K562 (cell line): Measurements from ENCODE around the gene P2RY6. TPM values are rescaled to one million over a fixed set of nuclear protein-coding genes. Genes with fewer than 3 reads are reported as not detected.

Experiments
- ATAC-seq: fragments of 200-7000 bp; cut with Tn5 transposase; 3 replicates; pipeline ENCODE4 v1.9.1; 2020; ENCODE audit warnings: moderate library complexity
- BruUV-seq: library from RNA; stranded (reverse); fragments of 400-500 nt; replicated peaks from 2 replicates; lab custom pipeline; 2021; lab: Mats Ljungman, UMichigan
- CTCF ChIA-PET: fragments of 300-600 bp; formaldehyde crosslinking; extraction: SDS; loops from one replicate; lab custom pipeline; 2021; ENCODE audit warnings: low intra/inter-chr PET ratio; lab: Yijun Ruan, JAX
- POLR2A ChIA-PET: fragments of 300-600, 350-650 bp; sonication (Branson Sonifier 250); formaldehyde crosslinking; extraction: SDS; loops from one replicate; lab custom pipeline; 2021; ENCODE audit warnings: antibody characterized with exemption, inconsistent platforms; lab: Yijun Ruan, JAX
- DNase-seq, 4 experiments: peaks; one replicate each; pipeline versions ENCODE4 v3.0.0 to v3.0.0-alpha.2; 2011 to 2018; ENCODE audit warnings: low spot score in 3 of 4, mixed read lengths in 3 of 4; ENCODE audit errors: extremely low read depth in 1 of 4
- FAIRE-seq: peaks from 2 replicates; lab custom pipeline; 2011; peaks lifted over from hg19 to GRCh38; lab: Jason Lieb, UNC
- H2AFZ ChIP-seq: 2 replicates; pipeline ENCODE4 v1.6.0; 2011; ENCODE audit warnings: low read depth, low read length, control low read depth, inconsistent platforms
- H3K27ac ChIP-seq: fragments of 200-600 bp; 3 replicates; pipeline ENCODE4 v1.8.0; 2011; ENCODE audit warnings: low read depth, mild to moderate bottlenecking, control low read depth, inconsistent platforms, low read length, moderate library complexity, mixed read lengths; ENCODE audit errors: extremely low read depth
- H3K27me3 ChIP-seq, 2 experiments: fragments of 300-600 bp in 1 of 2; 2 replicates in 1 of 2; 3 replicates in 1 of 2; pipeline versions ENCODE4 v1.6.0 to v1.8.0; 2011; ENCODE audit warnings: inconsistent platforms in 2 of 2, low read length in 2 of 2, mild to moderate bottlenecking in 1 of 2, mixed read lengths in 1 of 2, moderate library complexity in 1 of 2; ENCODE audit not compliant: control insufficient read depth in 2 of 2, insufficient read depth in 2 of 2
- H3K36me3 ChIP-seq: fragments of 300-600 bp; 3 replicates; pipeline ENCODE4 v1.8.0; 2011; ENCODE audit warnings: mild to moderate bottlenecking, low read length, inconsistent platforms; ENCODE audit not compliant: control insufficient read depth, insufficient read depth
- H3K4me1 ChIP-seq, 2 experiments: fragments of 200-600 bp in 1 of 2; replicated peaks in 1 of 2; 2 replicates in 1 of 2; 3 replicates in 1 of 2; pipeline versions ENCODE4 v1.5.1 to v1.8.0; 2011; ENCODE audit warnings: inconsistent platforms in 2 of 2, low read length in 2 of 2, mild to moderate bottlenecking in 1 of 2, mixed read lengths in 1 of 2, moderate library complexity in 1 of 2; ENCODE audit not compliant: control insufficient read depth in 2 of 2, insufficient read depth in 2 of 2
- H3K4me2 ChIP-seq: 2 replicates; pipeline ENCODE4 v1.6.1; 2011; ENCODE audit warnings: low read length, control low read depth, inconsistent platforms, mixed read lengths; ENCODE audit not compliant: insufficient read depth
- H3K4me3 ChIP-seq: fragments of 200-600 bp; sonication (generic), shearing (Covaris generic); 2 replicates; pipeline ENCODE4 v1.5.1; 2016; ENCODE audit warnings: control low read depth, inconsistent platforms
- H3K79me2 ChIP-seq: fragments of 200-600 bp; 3 replicates; pipeline ENCODE4 v1.8.0; 2011; ENCODE audit warnings: low read length, inconsistent platforms; ENCODE audit not compliant: control insufficient read depth, insufficient read depth
- H3K9ac ChIP-seq, 2 experiments: 2 replicates each; pipeline versions ENCODE4 v1.6.0 to v1.6.1; 2011; ENCODE audit warnings: low read depth in 2 of 2, low read length in 2 of 2, control low read depth in 1 of 2, inconsistent platforms in 1 of 2, mild to moderate bottlenecking in 1 of 2, mixed read lengths in 1 of 2; ENCODE audit not compliant: insufficient read depth in 1 of 2
- H3K9me1 ChIP-seq: one replicate; pipeline ENCODE4 v1.6.0; 2011; ENCODE audit warnings: inconsistent platforms, mild to moderate bottlenecking, low read length, moderate library complexity; ENCODE audit not compliant: control insufficient read depth, insufficient read depth
- H3K9me3 ChIP-seq: replicated peaks from 2 replicates; pipeline ENCODE4 v1.5.1; 2011; ENCODE audit warnings: low read depth, low read length, inconsistent platforms; ENCODE audit not compliant: control insufficient read depth, insufficient read depth
- H4K20me1 ChIP-seq: replicated peaks from 2 replicates; pipeline ENCODE4 v1.6.1; 2011; ENCODE audit warnings: low read length, inconsistent platforms, mixed read lengths; ENCODE audit not compliant: control insufficient read depth, insufficient read depth
- BRF1 ChIP-seq: IDR thresholded peaks from 3 replicates; pipeline ENCODE4 v1.6.1; 2011; ENCODE audit warnings: borderline replicate concordance, mild to moderate bottlenecking; ENCODE audit not compliant: insufficient read length; ENCODE audit errors: extremely low read depth
- CHD7 ChIP-seq: fragments of 200-600 bp; sonication (generic); IDR thresholded peaks from one replicate; pipeline ENCODE4 v1.6.1; 2012; ENCODE audit warnings: mild to moderate bottlenecking, low read depth, low read length, inconsistent platforms
- HMBOX1 ChIP-seq: sonication (generic); IDR thresholded peaks from 2 replicates; pipeline ENCODE4 v1.6.1; 2016
- KLF16 ChIP-seq: IDR thresholded peaks from 2 replicates; pipeline ENCODE4 v1.6.1; 2016; ENCODE audit warnings: antibody characterized with exemption
- MXI1 ChIP-seq: IDR thresholded peaks from 2 replicates; pipeline ENCODE4 v1.6.1; 2011; ENCODE audit warnings: low read depth, mild to moderate bottlenecking, improper control_type of control experiment, low read length
- PKNOX1 ChIP-seq: fragments of 450-650 bp; IDR thresholded peaks from 2 replicates; pipeline ENCODE4 v1.6.1; 2016
- SMARCB1 ChIP-seq: IDR thresholded peaks from 2 replicates; pipeline ENCODE4 v1.6.1; 2011; ENCODE audit warnings: improper control_type of control experiment, low read depth; ENCODE audit not compliant: insufficient read length
- SMARCC2 ChIP-seq: fragments of 450-650 bp; IDR thresholded peaks from 2 replicates; pipeline ENCODE4 v1.6.1; 2017; ENCODE audit warnings: antibody characterized with exemption, moderate library complexity, mild to moderate bottlenecking, low read depth
- WGBS: fragments of 100-300 bp; shearing (Covaris generic); methylation state at CpG from one replicate; pipeline ENCODE4 v1.1.6; 2016; ENCODE audit warnings: low coverage, mixed read lengths; ENCODE audit not compliant: insufficient coverage; ENCODE audit errors: missing lambda C conversion rate; 5-methylcytosine and 5-hydroxymethylcytosine counted together
- in situ Hi-C: fragments of 300-500 bp; cut with MboI; formaldehyde crosslinking; loops from 4 replicates; pipeline ENCODE4 v1.15.0; 2018; ENCODE audit warnings: inconsistent platforms, mixed read lengths
- intact Hi-C: fragments of 100-400 bp; cut with micrococcal nuclease; formaldehyde crosslinking; loops from 2 replicates; pipeline ENCODE4 v1.14.2; 2022
- polyA plus RNA-seq, 8 experiments: library from polyadenylated mRNA; depleted of rRNA in 4 of 8; stranded (reverse) in 5 of 8; unstranded in 3 of 8; fragments of >200 nt; fragmentation: Nextera tagmentation in 2 of 8; fragmentation: Illumina TruSeq in 1 of 8; extraction: Ambion mirVana in 2 of 8; extraction: Trizol in 1 of 8; gene quantifications; 2 replicates each; pipeline versions ENCODE4 v1.2.1 to v1.2.3, GENCODE V29; 2011 to 2014; ENCODE audit warnings: inconsistent platforms in 1 of 8, missing spikeins in 1 of 8
- total RNA-seq, 7 experiments: library from RNA; depleted of rRNA in 6 of 7; stranded (reverse); fragments of >200 nt in 6 of 7; fragmentation: Illumina TruSeq in 2 of 7; extraction: Trizol in 2 of 7; gene quantifications; 2 replicates each; pipeline versions ENCODE4 v1.2.1 to v1.2.3, GENCODE V29; 2011 to 2021; ENCODE audit warnings: low replicate concordance in 1 of 7

The P2RY6 gene
- total and polyA plus RNA-seq, 9 of the 15 experiments (the other 6 are each of a cell fraction or from before 2014, with no cell fraction given) = not detected

- Histone ChIP-seq H2AFZ (no peak overlapping the region), H3K4me3 (no peak overlapping the region), H3K27me3 (peaks cover 6 to 57% of the 10 kb centered on the region in 2 experiments; a peak in 3 of 5 replicates), H4K20me1 (no peaks in the 10 kb centered on the region; the same call in 1 of the 2 replicates), H3K36me3 (no peaks in the 10 kb centered on the region), H3K9me3 (no peaks in the 10 kb centered on the region), H3K9me1 (no peaks in the 10 kb centered on the region), H3K9ac (no peak overlapping the region; a peak in 1 of 4 replicates), H3K4me2 (no peak overlapping the region), H3K27ac (no peak overlapping the region), H3K79me2 (no peaks in the 10 kb centered on the region), H3K4me1 (peaks cover 0 to 12% of the 10 kb centered on the region in 2 experiments; a peak in 2 of 5 replicates)
- 38% methylated on average over 49 of the region's 56 CpGs for WGBS
- POLR2A ChIA-PET = interaction anchor here (0.5 to 1.0 kb wide), 2 partner anchors 34 to 56 kb away, joined by 3 to 5 read pairs; no protein-coding TSS in a partner anchor
- CTCF ChIA-PET = no interaction called here
- intact Hi-C loops = no loop called here
- DNase-seq (no peak), FAIRE-seq (no peak), ATAC-seq (no peak)
- in situ Hi-C loops = loop anchor here (5.0 kb wide), 2 partner anchors 47 to 507 kb away; no protein-coding TSS in a partner anchor
- BruUV-seq = no TSS peak
- no peak for TF ChIP-seq CHD7
- TF ChIP-seq SMARCB1 = no peak
- no peak for TF ChIP-seq KLF16
- no peak for TF ChIP-seq HMBOX1
- TF ChIP-seq MXI1 = no peak
- TF ChIP-seq BRF1 = no peak
- TF ChIP-seq SMARCC2 = no peak
- no peak for TF ChIP-seq PKNOX1
Observed at GRCh38 chr11:73234471-73235181, 37.5 kb upstream of the P2RY6 start.
